Stimulated activated CD4-positive, alpha-beta T cell treated with anti-CD3 and anti-CD28 coated beads, Interleukin-4, amount 100 ng/mL, for 4 hours (primary cell): Measurements from ENCODE around the gene SEMA3E.
"Not testable (repeated sequence)": the region's sequence is repeated elsewhere in the genome, so short reads cannot be mapped to it uniquely, and the experiment has no call there.

ENCODE experiments used
- DNase-seq, 2 experiments: peaks; one replicate each; pipeline ENCODE4 v3.0.0-alpha.2; 2020

Gene SEMA3E

DNA sequence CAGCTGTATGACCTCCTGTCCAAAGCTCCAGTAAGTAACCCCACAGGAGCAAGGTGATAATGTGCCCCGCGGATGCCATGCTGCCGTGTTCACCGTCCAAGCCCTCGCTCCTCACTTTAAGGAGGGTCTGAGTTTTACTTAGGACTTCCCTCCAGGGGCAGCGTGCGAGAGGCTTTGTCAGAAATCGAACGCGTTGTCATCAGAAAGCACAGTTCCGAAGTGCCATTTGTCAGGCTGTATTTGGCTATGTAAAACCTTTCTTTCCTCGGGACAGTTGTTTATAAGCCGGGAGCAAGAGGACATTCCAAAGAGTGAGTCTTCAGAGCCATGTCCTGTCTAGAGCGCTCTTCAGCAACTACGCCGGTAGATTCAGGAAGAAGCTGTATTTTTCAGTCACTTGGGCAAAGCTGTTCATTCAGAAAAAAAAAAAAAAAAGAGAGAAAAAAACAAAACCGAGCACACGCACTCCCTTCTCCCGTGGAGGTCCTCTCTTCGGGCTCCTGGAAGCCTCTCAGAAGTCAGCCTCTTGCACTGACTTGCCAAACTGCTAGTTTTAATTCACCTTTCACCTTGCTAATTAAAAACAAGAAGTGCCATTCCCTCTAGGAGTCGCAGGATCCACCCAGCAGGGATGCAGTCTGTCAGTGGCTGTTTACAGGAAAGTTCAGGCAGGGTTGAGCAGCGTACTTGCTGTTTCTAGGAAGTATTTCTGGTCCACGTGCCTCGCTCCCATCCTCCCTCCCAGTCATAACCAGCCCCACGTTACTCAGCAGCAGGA lies at the start of gene SEMA3E:
SEMA3E (minus strand) TSS at position 676 of the 778 bp plus-strand sequence.
- no peak for DNase-seq

DNA sequence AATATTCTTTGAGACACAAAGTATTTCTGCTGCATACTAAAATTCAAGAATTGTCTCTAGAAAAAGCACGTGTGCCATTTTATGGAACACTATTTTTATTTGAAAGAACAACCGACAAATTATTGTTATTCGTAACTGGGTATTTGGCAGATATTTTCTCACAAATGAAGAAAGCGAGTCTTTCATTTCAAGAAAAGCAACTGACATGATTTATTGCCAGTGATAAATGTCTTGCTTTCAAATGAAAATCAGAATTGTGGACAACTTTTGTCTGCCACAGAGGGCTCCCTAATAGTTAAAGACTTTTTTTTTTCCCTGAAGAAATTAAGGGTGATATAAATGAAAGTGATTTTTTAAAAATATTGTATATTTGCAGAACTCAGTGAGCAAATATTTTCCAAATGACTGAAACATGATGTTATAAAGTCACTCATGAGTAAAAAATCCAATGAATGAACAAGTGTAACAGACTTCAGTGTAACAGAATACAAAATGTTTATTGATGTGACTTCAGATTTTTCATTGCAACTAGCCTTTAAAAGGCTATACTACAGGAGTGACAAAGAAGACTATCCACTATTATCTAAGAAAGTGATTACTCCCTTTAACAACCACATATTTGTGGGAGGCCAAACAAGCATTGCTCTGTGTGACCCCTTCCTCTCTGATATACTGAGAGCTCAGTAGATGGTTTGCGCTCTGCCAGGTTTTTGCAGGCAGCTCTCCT lies 49.0 kb upstream of the SEMA3E start:
- DNase-seq = no peak

DNA sequence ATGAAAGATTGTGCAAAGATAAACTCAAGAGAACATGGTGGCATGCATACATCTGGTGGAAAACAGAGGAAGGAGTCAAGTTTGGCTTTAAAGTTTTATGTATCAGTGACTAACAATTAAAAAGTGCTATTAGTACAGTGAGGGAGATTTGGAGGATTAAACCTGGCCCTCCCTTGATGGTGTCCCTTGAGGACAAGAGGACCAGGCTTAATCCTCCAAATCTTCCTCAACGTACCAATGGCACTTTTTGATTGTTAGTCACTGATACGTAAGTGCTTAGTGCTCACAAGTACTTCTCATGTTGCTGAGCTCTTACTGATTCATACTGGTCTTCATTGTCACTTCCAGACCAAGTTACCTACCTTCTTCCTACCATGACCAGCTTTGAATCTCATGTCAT lies 47.2 kb upstream of the SEMA3E start:
- DNase-seq = no peak

DNA sequence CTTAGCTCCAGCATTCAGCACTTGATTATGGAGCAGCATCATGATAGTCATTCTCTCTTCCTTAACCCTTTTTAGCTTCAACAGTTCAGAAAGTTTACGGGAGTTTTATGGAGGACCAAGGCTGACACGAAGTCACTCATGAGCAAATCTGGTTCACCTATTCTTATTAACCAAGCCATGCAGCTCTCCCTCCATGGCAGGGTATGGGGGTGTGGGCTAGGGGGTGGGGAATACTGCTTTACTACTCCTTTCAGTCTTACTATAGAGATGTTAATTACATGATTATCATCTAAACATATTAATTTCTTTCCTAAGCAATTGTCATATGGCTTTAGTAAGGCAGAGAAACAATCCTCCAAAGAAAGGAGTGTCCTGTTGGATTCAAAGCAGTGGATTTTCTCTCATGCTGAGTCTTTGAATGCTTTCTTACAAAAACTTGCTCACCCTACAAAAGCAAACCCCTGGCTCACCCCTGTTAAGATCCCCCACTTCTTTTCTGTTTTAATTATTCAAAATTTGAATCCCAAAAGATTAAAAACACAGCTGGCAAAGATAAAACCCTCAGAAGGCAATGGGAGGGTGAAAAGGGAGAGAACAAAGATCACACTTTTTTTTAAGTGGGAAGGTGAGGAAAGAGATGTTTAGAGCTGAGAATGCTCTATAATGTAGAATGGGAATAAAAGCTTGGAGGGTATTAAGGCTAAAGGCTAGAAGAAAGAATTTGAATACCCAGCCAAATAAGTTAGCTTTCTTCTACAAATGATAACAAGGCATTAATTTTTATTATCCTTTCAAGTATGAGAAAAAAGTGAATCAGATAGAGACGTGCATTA lies 46.4 kb upstream of the SEMA3E start:
- DNase-seq = no peak

DNA sequence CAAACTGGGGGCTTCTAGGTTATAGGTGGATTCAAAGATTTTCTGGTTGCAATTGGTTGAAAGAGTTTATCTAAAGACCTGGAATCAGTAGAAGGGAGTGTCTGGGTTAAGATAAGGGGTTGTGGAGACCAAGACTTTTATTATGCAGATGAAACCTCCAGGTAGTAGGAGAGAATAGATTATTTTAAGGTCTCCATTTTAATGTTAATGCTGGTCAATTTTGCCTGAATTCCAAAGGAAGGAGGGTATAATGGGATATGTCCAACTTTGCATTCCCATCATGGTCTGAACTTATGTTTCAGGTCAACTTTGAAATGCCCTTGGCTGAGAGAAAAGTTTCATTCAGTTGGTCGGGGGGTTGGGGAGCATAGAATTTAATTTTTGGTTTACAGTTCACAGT lies 44.3 kb upstream of the SEMA3E start:
- DNase-seq = no peak

DNA sequence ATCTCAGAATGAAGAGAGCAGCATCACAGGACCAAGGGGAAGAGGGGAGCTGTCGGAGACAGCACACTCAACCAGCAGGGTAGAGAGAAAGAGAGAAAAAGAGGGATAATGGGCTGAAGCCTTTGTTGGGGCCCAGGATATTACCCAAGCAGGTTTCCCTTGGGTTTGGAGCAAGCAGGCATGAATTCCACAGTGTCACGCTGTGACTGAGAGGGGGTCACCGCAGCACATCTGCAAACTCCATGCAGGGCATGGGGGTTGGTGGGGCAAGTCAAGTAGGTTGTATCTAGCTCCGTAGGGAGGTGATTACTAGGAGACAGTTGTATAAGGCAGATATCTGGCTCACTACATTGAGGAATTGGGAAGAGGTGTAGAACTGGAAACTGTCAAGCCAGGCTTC lies 42.2 kb upstream of the SEMA3E start:
- no peak for DNase-seq

DNA sequence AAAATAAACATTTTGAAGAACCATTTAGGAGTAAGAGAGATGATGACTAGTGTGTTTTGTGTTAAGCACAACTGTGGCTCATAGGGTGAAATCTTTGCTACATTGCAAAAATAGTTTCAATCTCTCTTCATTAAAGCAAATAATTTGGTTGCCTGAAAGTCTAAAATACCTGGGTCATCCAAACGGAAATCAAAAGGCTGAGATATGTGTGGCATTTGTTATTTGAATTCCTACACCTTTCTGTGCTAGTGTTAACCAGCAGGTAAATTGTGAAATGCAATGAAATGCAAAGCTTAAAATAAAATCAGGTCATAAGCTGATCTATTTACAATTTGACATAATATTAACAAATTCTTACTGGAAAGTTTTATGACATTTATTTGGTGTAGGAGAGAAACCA lies 40.9 kb upstream of the SEMA3E start:
- DNase-seq = no peak

DNA sequence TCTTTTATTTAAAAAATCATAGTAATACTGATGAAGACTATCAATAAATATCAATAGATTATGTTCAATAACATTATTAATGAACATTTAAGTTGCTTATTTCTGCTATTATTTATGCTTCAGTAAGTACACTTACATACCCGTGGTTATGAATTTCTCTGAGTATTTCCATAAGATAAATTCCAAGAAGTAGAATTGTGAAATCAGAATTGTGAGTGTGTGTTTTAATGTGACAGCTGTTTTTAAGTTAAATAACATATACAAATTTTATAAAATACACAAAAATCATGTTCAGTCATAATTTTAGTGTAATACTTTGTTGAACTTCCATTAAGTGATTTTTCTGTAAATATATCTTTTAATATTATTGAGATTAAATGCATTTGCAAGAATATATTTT lies 37.5 kb upstream of the SEMA3E start:
- no peak for DNase-seq

DNA sequence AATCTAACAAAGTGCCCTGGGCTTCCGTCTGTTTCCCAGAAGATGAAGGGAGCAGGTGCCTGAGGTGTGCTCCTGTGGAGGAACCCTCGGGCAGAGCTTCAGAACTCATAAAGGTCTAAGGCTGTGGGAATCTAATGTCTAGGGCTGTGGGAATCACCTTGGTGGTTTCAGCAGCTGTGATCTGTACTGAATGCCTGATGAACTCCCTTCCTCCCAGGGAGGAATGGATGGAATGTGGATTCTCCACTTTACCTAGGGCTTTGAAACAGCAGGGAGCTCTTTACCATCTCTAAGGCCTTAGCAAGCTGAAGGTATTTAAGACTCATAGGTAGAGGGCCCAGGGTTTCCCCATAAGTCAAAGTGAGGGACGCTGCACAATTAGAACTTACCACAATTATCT lies 36.0 kb upstream of the SEMA3E start:
- no peak for DNase-seq

DNA sequence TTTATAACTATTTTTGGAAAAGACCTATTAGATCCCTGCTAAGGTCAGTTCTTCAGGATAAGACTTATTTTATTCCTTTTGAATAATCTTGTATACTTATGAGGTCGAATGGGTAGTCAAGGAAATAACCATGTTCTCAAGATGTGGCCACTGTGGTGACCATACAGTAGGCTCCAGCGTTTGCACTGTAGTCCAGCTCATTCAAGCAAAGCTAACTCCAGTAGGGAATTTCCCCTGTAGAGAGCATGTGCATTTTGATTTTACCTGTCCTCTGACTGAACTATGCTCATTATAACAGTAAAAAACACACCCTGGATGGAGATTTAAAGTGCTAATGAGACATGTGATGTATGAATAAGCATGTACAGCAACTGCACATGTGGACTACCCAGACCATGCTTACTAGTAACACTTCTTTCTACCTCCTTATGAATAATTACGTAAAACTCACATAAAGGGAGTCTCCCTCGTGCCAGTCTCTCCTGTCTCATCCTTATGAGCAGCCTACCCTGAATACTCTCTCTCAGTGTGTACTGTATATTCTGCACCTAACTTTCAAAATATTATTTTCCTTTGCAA lies 32.4 kb upstream of the SEMA3E start:
- DNase-seq = no peak

DNA sequence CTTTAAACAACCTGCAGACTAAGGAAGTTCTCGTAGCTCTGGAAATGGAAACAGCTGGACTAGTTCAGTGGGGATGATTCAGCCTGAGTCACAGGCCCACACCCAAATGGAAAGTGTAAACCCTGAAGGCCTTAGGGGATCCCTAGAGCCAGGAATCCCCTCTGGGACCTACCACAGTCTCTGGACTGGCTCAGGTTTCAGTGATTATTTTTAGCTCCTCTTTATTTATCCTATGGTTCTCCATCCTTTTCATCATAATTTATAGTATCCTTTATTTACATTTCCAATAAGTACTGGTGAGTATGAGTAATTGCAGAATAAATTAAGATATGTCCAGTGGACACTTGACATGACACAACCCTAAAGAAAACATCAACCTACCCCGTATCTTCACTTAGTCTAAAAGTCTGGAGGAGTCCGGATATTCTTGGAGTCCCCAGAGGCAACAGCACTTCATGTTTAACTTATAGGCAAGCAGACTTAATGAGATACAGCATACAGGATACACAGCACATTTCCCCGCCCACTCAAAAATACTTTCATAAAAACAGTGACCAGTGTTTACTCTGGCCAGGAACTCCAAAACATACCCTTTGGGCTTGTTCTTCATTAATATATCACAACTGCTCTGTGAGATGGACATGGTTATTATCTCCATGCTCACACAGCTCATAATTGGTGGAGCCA lies 28.4 kb upstream of the SEMA3E start:
- no peak for DNase-seq

DNA sequence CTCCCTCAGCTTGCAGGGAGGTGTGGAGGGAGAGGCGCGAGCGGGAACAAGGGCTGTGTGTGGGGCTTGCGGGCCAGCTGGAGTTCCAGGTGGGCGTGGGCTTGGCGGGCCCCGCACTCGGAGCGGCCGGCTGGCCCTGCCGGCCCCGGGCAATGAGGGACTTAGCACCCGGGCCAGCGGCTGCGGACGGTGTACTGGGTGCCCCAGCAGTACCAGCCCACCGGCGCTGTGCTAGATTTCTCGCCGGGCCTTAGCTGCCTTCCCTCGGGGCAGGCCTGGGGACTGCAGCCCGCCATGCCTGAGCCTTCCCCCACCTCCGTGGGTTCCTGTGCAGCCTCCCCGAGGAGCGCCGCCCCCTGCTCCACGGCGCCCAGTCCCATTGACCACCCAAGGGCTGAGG lies 24.4 kb upstream of the SEMA3E start:
- not testable (repeated sequence) for DNase-seq

DNA sequence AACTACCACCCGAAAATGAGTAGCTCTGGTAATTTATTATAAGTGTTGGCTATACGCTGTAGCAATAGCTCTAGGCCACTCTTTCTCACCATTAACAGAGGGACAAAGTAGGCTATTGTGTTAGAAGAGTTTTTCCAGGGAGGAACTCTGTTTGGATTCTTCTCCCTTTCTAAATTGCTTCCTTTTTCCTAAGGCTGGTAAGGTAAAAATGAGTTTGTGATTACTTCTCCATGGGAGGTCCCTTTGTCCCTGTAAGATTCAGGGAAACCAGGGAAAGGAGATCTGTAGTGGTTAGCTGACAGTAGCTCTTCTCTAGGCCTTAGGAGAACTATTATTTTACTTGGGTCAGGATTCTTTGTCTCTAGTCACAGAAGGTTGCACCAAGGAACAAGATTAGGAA lies 23.2 kb upstream of the SEMA3E start:
- no peak for DNase-seq

DNA sequence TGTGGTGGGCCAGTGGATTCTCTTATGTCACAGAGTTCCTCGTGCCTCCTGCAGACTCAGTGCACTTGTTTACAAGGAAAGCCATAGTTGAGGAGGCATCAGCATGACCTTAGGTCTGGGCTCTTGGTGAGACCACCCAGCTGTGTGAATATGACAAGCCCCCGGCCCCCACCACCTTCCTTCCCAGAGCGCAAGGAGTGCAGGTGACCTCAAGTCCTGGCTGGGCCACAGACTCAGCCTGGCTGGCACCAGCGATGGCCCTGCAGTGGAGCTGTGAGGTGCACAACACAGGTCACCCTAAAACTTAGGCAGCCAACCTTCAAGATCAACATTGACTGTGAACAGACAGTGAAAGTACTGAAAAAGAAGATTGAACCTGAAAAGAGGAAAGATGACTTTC lies 14.2 kb upstream of the SEMA3E start:
- DNase-seq = no peak

DNA sequence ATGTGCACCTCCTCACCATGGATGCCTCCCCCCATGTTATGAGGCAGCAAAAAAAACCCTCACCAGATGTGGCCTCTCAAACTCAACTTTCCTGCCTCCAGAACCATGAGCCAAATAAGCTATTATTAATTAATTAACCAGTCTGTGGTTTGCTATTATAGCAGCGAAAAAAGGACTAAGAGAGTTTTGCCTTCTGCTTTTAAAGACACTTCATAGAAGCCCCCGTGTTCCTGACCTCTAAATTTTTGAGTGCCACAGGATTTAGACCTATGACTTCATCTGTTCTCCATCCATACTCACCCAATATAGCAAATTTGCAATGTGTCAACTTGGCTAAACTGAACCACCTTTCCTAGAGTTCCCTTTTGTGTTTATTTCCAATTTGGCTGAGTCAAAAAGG lies 9.2 kb upstream of the SEMA3E start:
- DNase-seq = no peak

DNA sequence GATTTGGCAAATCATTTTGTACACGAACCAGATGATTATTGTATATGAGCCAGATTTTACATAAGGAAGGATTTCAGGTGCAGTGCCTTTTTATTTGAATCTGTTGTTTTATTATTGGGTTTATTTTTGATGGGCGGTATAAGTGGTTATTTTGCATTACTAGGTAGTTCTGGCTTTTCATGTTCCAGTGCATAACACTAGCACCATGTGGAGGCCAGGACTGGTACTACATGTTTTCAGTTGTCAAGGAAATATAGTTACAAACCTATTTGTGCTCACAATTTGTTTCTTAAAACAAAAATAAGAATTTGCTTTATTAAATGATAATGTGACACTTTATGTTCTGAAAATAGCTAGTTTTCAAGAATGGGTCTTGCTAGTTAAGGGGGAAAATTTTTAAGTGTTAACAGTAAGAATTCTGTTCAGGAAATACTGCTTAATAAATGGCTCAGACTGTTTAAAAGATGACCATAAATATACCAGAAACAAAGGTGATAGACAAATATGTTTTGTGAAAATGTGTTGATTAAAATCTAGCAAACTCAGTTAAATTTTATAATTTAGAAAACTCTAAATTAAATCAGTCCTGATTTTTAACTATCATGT lies 7.1 kb upstream of the SEMA3E start:
- no peak for DNase-seq

DNA sequence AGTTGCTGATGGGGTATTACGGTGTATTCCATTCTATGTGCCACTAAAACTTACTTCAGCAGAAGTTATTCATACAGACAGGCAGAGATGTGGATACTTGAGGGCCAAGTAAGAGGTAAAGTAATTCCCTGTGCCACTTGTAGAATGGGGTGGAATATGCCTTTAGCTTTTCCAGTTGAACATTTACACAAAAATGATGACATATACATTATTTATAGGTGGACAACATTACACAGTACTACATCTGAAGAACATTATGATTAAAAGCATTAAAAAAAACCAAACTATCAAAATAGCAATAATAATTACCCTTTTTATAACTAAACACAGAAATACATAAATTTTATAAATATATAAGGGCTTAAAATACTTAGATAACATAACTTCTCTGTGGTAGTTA lies 3.5 kb upstream of the SEMA3E start:
- DNase-seq = no peak

DNA sequence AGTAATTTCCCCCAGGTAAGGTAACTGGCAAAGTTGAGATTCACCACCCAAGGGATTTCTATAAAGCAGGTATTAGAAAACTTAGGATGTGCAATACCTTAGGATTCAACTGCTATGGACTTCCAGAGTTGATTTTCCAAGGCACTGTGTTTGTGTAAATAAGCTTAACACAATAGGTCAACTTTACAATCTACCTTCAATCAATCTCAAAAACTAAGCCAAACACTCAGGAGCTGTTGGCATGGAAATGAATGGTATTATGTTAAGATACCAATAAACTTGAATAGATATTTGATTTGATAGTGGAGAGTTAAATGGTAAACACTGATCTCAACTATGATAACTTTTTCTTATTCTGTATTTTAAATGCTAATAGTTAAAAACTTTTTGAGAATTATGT lies 762 bp upstream of the SEMA3E start:
- DNase-seq = no peak

DNA sequence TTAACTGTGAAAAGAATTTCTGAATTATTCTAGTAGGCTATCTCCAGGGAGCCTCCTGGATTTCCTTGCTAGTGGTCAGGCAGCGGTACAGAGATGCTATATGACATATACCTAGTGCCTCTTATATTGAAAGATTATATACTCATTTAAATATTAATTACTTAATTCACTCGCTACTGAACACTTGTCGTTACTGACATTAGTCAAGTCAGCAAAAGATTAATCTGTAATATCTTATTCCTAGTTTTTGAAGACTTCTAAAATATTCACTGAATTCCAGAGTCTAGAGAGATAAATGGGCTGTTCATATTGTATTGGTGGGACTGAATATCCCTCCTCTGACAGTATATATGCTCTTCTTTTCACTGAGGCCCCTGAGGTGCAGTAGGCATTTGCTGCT lies 2.9 kb downstream of the SEMA3E start:
- DNase-seq = no peak

DNA sequence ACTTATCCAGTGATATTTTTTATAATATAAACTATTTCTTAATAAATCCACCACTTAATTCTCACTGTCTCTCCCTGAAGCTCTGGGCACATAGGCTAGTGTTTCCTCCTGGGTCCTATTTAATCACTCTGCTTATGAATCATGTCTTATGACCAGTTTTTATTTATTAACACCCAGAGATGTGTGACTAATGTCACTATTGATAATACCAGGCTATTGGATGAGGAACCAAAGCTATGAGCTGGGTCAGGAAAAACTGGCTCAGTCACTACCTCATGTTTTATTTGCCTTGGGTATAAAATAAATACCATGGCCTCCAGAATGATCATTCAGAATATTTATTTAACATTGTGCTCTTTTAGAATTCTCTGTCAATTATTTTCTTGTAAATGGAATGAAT lies 5.2 kb downstream of the SEMA3E start:
- DNase-seq = no peak

DNA sequence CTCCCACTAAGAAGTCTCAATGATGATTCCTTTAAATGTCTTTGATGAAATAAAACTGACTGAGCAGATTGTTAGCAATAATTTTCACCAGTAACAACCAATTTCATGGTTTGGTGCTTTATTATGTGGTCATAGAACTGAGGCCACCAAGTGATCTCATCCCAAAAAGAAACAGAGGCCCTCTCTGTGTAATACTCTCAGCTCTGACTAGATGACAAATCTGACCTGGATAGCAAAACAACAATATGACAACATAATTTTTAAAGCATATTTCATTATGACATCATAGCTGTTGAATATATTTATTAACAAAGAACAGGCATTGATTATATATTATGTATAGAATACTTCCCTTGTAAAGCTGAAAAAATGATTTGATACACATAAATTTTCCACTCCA lies 5.9 kb downstream of the SEMA3E start:
- DNase-seq = no peak
